CD4-positive, alpha-beta T cell (primary cell): ENCODE data around the gene PLAAT1. TPM values are rescaled to one million over a fixed set of nuclear protein-coding genes. Genes with fewer than 3 reads are reported as not detected.

ENCODE experiments used
- ATAC-seq: fragments of 200-7000 bp; cut with Tn5 transposase; one replicate; pipeline ENCODE4 v1.10.0; 2022; ENCODE audit warnings: mild to moderate bottlenecking; ENCODE audit not compliant: poor library complexity
- CTCF ChIA-PET: fragments of 350-600 bp; sonication (Branson Sonifier 250); formaldehyde crosslinking; loops from one replicate; lab custom pipeline; 2021; ENCODE audit warnings: antibody characterized with exemption, inconsistent platforms; lab: Charles Lee
- POLR2A ChIA-PET: fragments of 350-600 bp; sonication (Branson Sonifier 250); formaldehyde crosslinking; loops from one replicate; lab custom pipeline; 2021; ENCODE audit warnings: antibody characterized with exemption, inconsistent platforms; lab: Charles Lee
- DNase-seq, 14 experiments: peaks; one replicate each; pipeline ENCODE4 v3.0.0-alpha.2; 2013 to 2020; ENCODE audit warnings: mixed read lengths in 2 of 14
- H3K27ac ChIP-seq, 2 donors: one replicate each; pipeline versions ENCODE4 v1.5.1 to v1.7.0; 2013; ENCODE audit warnings: low read length in 2 of 2, low read depth in 1 of 2, mild to moderate bottlenecking in 1 of 2
- H3K27me3 ChIP-seq, 2 experiments: 1 replicate in 1 of 2; 2 replicates in 1 of 2; pipeline versions ENCODE4 v1.6.1 to v1.7.0; 2013; ENCODE audit warnings: low read length in 2 of 2, control low read depth in 1 of 2, mild to moderate bottlenecking in 1 of 2, moderate library complexity in 1 of 2; ENCODE audit not compliant: insufficient read depth in 2 of 2, control insufficient read depth in 1 of 2
- H3K36me3 ChIP-seq: one replicate; pipeline ENCODE4 v1.6.1; 2013; ENCODE audit warnings: low read length, control low read depth; ENCODE audit not compliant: insufficient read depth
- H3K4me1 ChIP-seq: one replicate; pipeline ENCODE4 v1.6.1; 2013; ENCODE audit warnings: low read length, control low read depth; ENCODE audit not compliant: insufficient read depth
- H3K4me3 ChIP-seq: one replicate; pipeline ENCODE4 v1.5.1; 2013; ENCODE audit warnings: mild to moderate bottlenecking, low read length, moderate library complexity
- H3K9me3 ChIP-seq, 2 experiments: 1 replicate in 1 of 2; 2 replicates in 1 of 2; pipeline versions ENCODE4 v1.6.1 to v1.7.0; 2013; ENCODE audit warnings: low read length in 2 of 2, mild to moderate bottlenecking in 2 of 2, control low read depth in 1 of 2, moderate library complexity in 1 of 2; ENCODE audit not compliant: control insufficient read depth in 1 of 2, insufficient read depth in 1 of 2
- H3K27ac Mint-ChIP-seq: one replicate; pipeline ENCODE4 v1.8.0; 2020; ENCODE audit warnings: mixed read lengths
- H3K27me3 Mint-ChIP-seq: one replicate; pipeline ENCODE4 v1.8.0; 2021; ENCODE audit warnings: mixed read lengths
- H3K36me3 Mint-ChIP-seq: one replicate; pipeline ENCODE4 v1.8.0; 2021; ENCODE audit warnings: low read depth, mixed read lengths
- H3K4me1 Mint-ChIP-seq: one replicate; pipeline ENCODE4 v1.8.0; 2021; ENCODE audit warnings: low read depth, mixed read lengths
- H3K4me3 Mint-ChIP-seq: one replicate; pipeline ENCODE4 v1.8.0; 2020; ENCODE audit warnings: mild to moderate bottlenecking, mixed read lengths
- H3K9me3 Mint-ChIP-seq: one replicate; pipeline ENCODE4 v1.8.0; 2020; ENCODE audit warnings: mixed read lengths
- CTCF ChIP-seq: fragments of 200-600 bp; IDR thresholded peaks from one replicate; pipeline ENCODE4 v1.8.0; 2022; ENCODE audit warnings: antibody characterized with exemption, mild to moderate bottlenecking
- intact Hi-C, 2 experiments: fragments of 100-400 bp; cut with DNase I in 1 of 2; cut with micrococcal nuclease in 1 of 2; formaldehyde crosslinking; loops; one replicate each; pipeline versions ENCODE4 v1.15.1 to v1.9.0; 2023 to 2025; cut with DNase I, micrococcal nuclease
- total RNA-seq, 174 experiments: library from RNA in 2 of 174; stranded (reverse) in 2 of 174; gene quantifications; one replicate each; pipeline ENCODE4 v1.2.3 and lab custom pipeline; 2021 to 2026

The PLAAT1 gene
- total RNA-seq, 2 experiments from 2014 or later, result not detected

- H3K4me3 Mint-ChIP-seq, result no peak overlapping the region
- Histone ChIP-seq H3K27ac (no peak overlapping the region), H3K9me3 (peaks cover 4 to 6% of the 10 kb centered on the region in 2 experiments), H3K4me3 (no peak overlapping the region), H3K4me1 (no peaks in the 10 kb centered on the region), H3K36me3 (no peaks in the 10 kb centered on the region), H3K27me3 (no peaks in the 10 kb centered on the region)
- ChIA-PET CTCF (no interaction called here), POLR2A (no interaction called here)
- H3K27me3 Mint-ChIP-seq, result peaks cover 9% of the 10 kb centered on the region
- no peak for TF ChIP-seq CTCF
- peaks cover 8% of the 10 kb centered on the region for H3K9me3 Mint-ChIP-seq
- H3K4me1 Mint-ChIP-seq, result no peaks in the 10 kb centered on the region
- no peak overlapping the region for H3K27ac Mint-ChIP-seq
- DNase-seq (no peak), ATAC-seq (no peak)
- no peaks in the 10 kb centered on the region for H3K36me3 Mint-ChIP-seq
- intact Hi-C loops, result no loop called here
Observed at GRCh38 chr3:193292386-193292785, 51.4 kb downstream of the PLAAT1 start.

- Histone ChIP-seq H3K4me1 (no peaks in the 10 kb centered on the region), H3K27me3 (peaks cover 0 to 5% of the 10 kb centered on the region in 2 experiments), H3K36me3 (no peaks in the 10 kb centered on the region), H3K9me3 (peaks cover 4 to 6% of the 10 kb centered on the region in 2 experiments), H3K4me3 (no peak overlapping the region), H3K27ac (no peak overlapping the region)
- Mint-ChIP-seq H3K9me3 (peaks cover 5% of the 10 kb centered on the region), H3K4me1 (no peaks in the 10 kb centered on the region), H3K27ac (no peak overlapping the region), H3K27me3 (peaks cover 6% of the 10 kb centered on the region), H3K36me3 (no peaks in the 10 kb centered on the region), H3K4me3 (no peak overlapping the region)
- POLR2A ChIA-PET, result no interaction called here
- no peak for TF ChIP-seq CTCF
- CTCF ChIA-PET, result no interaction called here
- ATAC-seq (no peak), DNase-seq (no peak)
- intact Hi-C loops, result no loop called here
Observed at GRCh38 chr3:193295985-193296384, 55.0 kb downstream of the PLAAT1 start.

- peaks cover 0 to 1% of the 10 kb centered on the region in 2 experiments for H3K9me3 ChIP-seq
- H3K27me3 ChIP-seq, result peaks cover 0 to 5% of the 10 kb centered on the region in 2 experiments
- peaks cover 5% of the 10 kb centered on the region for H3K27me3 Mint-ChIP-seq
- H3K4me3 ChIP-seq, result no peak overlapping the region
- H3K36me3 Mint-ChIP-seq, result no peaks in the 10 kb centered on the region
- DNase-seq, result no peak
- CTCF ChIA-PET, result no interaction called here
- H3K4me1 ChIP-seq, result no peaks in the 10 kb centered on the region
- no peaks in the 10 kb centered on the region for H3K4me1 Mint-ChIP-seq
- no peaks in the 10 kb centered on the region for H3K36me3 ChIP-seq
- peaks cover 2% of the 10 kb centered on the region for H3K9me3 Mint-ChIP-seq
- no peak overlapping the region for H3K27ac ChIP-seq
- POLR2A ChIA-PET, result no interaction called here
- no peak for ATAC-seq
- intact Hi-C loops, result no loop called here
- no peak overlapping the region for H3K4me3 Mint-ChIP-seq
- TF ChIP-seq CTCF, result no peak
- H3K27ac Mint-ChIP-seq, result no peak overlapping the region
Observed at GRCh38 chr3:193297421-193297820, 56.4 kb downstream of the PLAAT1 start.
